MCF 10A (cell line): Measurements from ENCODE around the gene MRPL40. TPM values are rescaled to one million over a fixed set of nuclear protein-coding genes. Genes with fewer than 3 reads are reported as not detected.

Experiments used
- BruUV-seq: library from RNA; stranded (reverse); fragments of 400-500 nt; replicated peaks from 2 replicates; lab custom pipeline; 2021; lab: Mats Ljungman, UMichigan
- CTCF ChIA-PET: fragments of 300-600 bp; sonication (Branson Sonifier 250); formaldehyde crosslinking; extraction: SDS; loops from one replicate; lab custom pipeline; 2021; ENCODE audit warnings: antibody characterized with exemption, inconsistent platforms; lab: Yijun Ruan, JAX
- POLR2A ChIA-PET: fragments of 300-600, 350-650 bp; sonication (Branson Sonifier 250); formaldehyde crosslinking; extraction: SDS; loops from one replicate; lab custom pipeline; 2020; ENCODE audit warnings: antibody characterized with exemption, inconsistent platforms; lab: Yijun Ruan, JAX
- DNase-seq: peaks from one replicate; pipeline ENCODE4 v3.0.0-alpha.2; 2018; ENCODE audit not compliant: unreplicated experiment
- H3K27ac Mint-ChIP-seq: one replicate; pipeline ENCODE4 v1.8.0; 2022; ENCODE audit warnings: mild to moderate bottlenecking, low read depth, mixed read lengths; ENCODE audit not compliant: unreplicated experiment
- H3K27me3 Mint-ChIP-seq: one replicate; pipeline ENCODE4 v1.8.0; 2022; ENCODE audit warnings: mixed read lengths; ENCODE audit not compliant: insufficient read depth, unreplicated experiment
- H3K36me3 Mint-ChIP-seq: one replicate; pipeline ENCODE4 v1.8.0; 2022; ENCODE audit warnings: mild to moderate bottlenecking, moderate library complexity, mixed read lengths; ENCODE audit not compliant: insufficient read depth, unreplicated experiment
- H3K4me1 Mint-ChIP-seq: one replicate; pipeline ENCODE4 v1.8.0; 2022; ENCODE audit warnings: mixed read lengths; ENCODE audit not compliant: insufficient read depth, unreplicated experiment
- H3K4me3 Mint-ChIP-seq: one replicate; pipeline ENCODE4 v1.8.0; 2022; ENCODE audit warnings: mild to moderate bottlenecking, moderate library complexity, mixed read lengths; ENCODE audit not compliant: unreplicated experiment
- H3K9me3 Mint-ChIP-seq: one replicate; pipeline ENCODE4 v1.8.0; 2022; ENCODE audit warnings: mixed read lengths; ENCODE audit not compliant: unreplicated experiment
- CTCF ChIP-seq: fragments of 200-600 bp; IDR thresholded peaks from one replicate; pipeline ENCODE4 v1.8.0; 2022; ENCODE audit warnings: antibody characterized with exemption, mild to moderate bottlenecking; ENCODE audit not compliant: unreplicated experiment
- intact Hi-C: fragments of 100-400 bp; cut with micrococcal nuclease; formaldehyde crosslinking; loops from 2 replicates; pipeline ENCODE4 v1.14.1; 2022
- total RNA-seq: library from RNA; stranded (reverse); gene quantifications from 2 replicates; pipeline ENCODE4 v1.2.3, GENCODE V29; 2022

MRPL40 gene
- total RNA-seq, 1 experiment from 2014 or later, result 51.9 TPM

- no TSS peak for BruUV-seq
- no peak for DNase-seq
- peaks cover 72% of the 10 kb centered on the region for H3K36me3 Mint-ChIP-seq
- no peaks in the 10 kb centered on the region for H3K9me3 Mint-ChIP-seq
- no peak overlapping the region for H3K4me3 Mint-ChIP-seq
- CTCF ChIA-PET, result no interaction called here
- TF ChIP-seq CTCF, result no peak
- no peaks in the 10 kb centered on the region for H3K27me3 Mint-ChIP-seq
- intact Hi-C loops, result no loop called here
- no peaks in the 10 kb centered on the region for H3K4me1 Mint-ChIP-seq
- no peak overlapping the region for H3K27ac Mint-ChIP-seq
- POLR2A ChIA-PET, result interaction anchor here (0.7 to 2.9 kb wide), 5 partner anchors 8 to 34 kb away, joined by 3 to 10 read pairs (median 3); partner anchors contain the start of genes HIRA and MRPL40
Observed at GRCh38 chr22:19466126-19466716, 33.9 kb downstream of the MRPL40 start.

- no TSS peak for BruUV-seq
- ChIA-PET CTCF (interaction anchor here (0.6 kb wide), 1 partner anchor 243 kb away, joined by 3 read pairs; no protein-coding TSS in a partner anchor), POLR2A (interaction anchor here (0.7 to 2.9 kb wide), 3 partner anchors 10 to 35 kb away, joined by 3 to 10 read pairs (median 4); partner anchors contain the start of genes HIRA and MRPL40)
- no peak for TF ChIP-seq CTCF
- DNase-seq, result no peak
- H3K9me3 Mint-ChIP-seq, result no peaks in the 10 kb centered on the region
- H3K4me3 Mint-ChIP-seq, result no peak overlapping the region
- intact Hi-C loops, result no loop called here
- no peaks in the 10 kb centered on the region for H3K27me3 Mint-ChIP-seq
- H3K27ac Mint-ChIP-seq, result no peak overlapping the region
- H3K4me1 Mint-ChIP-seq, result no peaks in the 10 kb centered on the region
- peaks cover 76% of the 10 kb centered on the region for H3K36me3 Mint-ChIP-seq
Observed at GRCh38 chr22:19466848-19467752, 34.8 kb downstream of the MRPL40 start.

GRCh38 chr22:19467912-19468311 is 35.6 kb downstream of the MRPL40 start:
- ChIA-PET POLR2A (interaction anchor here (2.9 kb wide), 1 partner anchor 9 kb away, joined by 10 read pairs; no protein-coding TSS in a partner anchor), CTCF (interaction anchor here (0.6 to 1.3 kb wide), 2 partner anchors 162 to 244 kb away, joined by 3 to 5 read pairs; no protein-coding TSS in a partner anchor)
- no TSS peak for BruUV-seq
- no peak overlapping the region for H3K27ac Mint-ChIP-seq
- H3K4me3 Mint-ChIP-seq, result no peak overlapping the region
- no peaks in the 10 kb centered on the region for H3K4me1 Mint-ChIP-seq
- no peaks in the 10 kb centered on the region for H3K9me3 Mint-ChIP-seq
- DNase-seq, result no peak
- intact Hi-C loops, result no loop called here
- TF ChIP-seq CTCF, result no peak
- H3K36me3 Mint-ChIP-seq, result peaks cover 77% of the 10 kb centered on the region
- H3K27me3 Mint-ChIP-seq, result no peaks in the 10 kb centered on the region

GRCh38 chr22:19469421-19469820 is 37.1 kb downstream of the MRPL40 start:
- CTCF ChIA-PET, result interaction anchor here (0.6 to 1.3 kb wide), 5 partner anchors 8 to 170 kb away, joined by 3 to 5 read pairs (median 3); no protein-coding TSS in a partner anchor
- Mint-ChIP-seq H3K36me3 (peaks cover 75% of the 10 kb centered on the region), H3K4me1 (no peaks in the 10 kb centered on the region), H3K9me3 (no peaks in the 10 kb centered on the region), H3K27me3 (no peaks in the 10 kb centered on the region), H3K27ac (no peak overlapping the region), H3K4me3 (no peak overlapping the region)
- POLR2A ChIA-PET, result interaction anchor here (0.8 kb wide), 1 partner anchor 9 kb away, joined by 3 read pairs; no protein-coding TSS in a partner anchor
- intact Hi-C loops, result no loop called here
- BruUV-seq, result no TSS peak
- TF ChIP-seq CTCF, result no peak
- DNase-seq, result no peak
